GM23338 (cell line): ENCODE results near the gene PAX2. TPM values are rescaled to one million over a fixed set of nuclear protein-coding genes. Genes with fewer than 3 reads are reported as not detected.

Source experiments
- ATAC-seq: fragments of 200-7000 bp; cut with Tn5 transposase; 3 replicates; pipeline ENCODE4 v1.9.1; 2020
- DNase-seq: peaks from one replicate; pipeline ENCODE4 v3.0.0-alpha.2; 2015; ENCODE audit warnings: low spot score
- H2AFZ ChIP-seq: fragments of 200-600 bp; sonication (generic); 2 replicates; pipeline ENCODE4 v1.8.0; 2016; ENCODE audit warnings: antibody characterized with exemption, mild to moderate bottlenecking, moderate library complexity
- H3F3A ChIP-seq: fragments of 200-600 bp; sonication (generic); replicated peaks from 2 replicates; pipeline ENCODE4 v1.8.0; 2017; ENCODE audit warnings: antibody characterized with exemption, mixed run types, low read depth
- H3K27ac ChIP-seq: fragments of 200-600 bp; sonication (generic); 2 replicates; pipeline ENCODE4 v1.6.1; 2016; ENCODE audit warnings: low read depth
- H3K27me3 ChIP-seq: fragments of 200-600 bp; sonication (generic); 2 replicates; pipeline ENCODE4 v1.8.0; 2016; ENCODE audit warnings: mild to moderate bottlenecking, mixed run types, moderate library complexity; ENCODE audit not compliant: insufficient read depth
- H3K36me3 ChIP-seq: fragments of 200-600 bp; sonication (generic); 2 replicates; pipeline ENCODE4 v1.8.0; 2016; ENCODE audit warnings: mild to moderate bottlenecking; ENCODE audit not compliant: insufficient read depth
- H3K4me1 ChIP-seq: fragments of 200-600 bp; sonication (generic); 2 replicates; pipeline ENCODE4 v1.8.0; 2016; ENCODE audit warnings: mild to moderate bottlenecking, moderate library complexity; ENCODE audit not compliant: insufficient read depth
- H3K4me2 ChIP-seq: fragments of 200-600 bp; sonication (generic); 2 replicates; pipeline ENCODE4 v1.7.1; 2017; ENCODE audit warnings: mixed run types
- H3K4me3 ChIP-seq: fragments of 200-600 bp; sonication (generic); 2 replicates; pipeline ENCODE4 v1.6.1; 2016; ENCODE audit warnings: mixed run types
- H3K79me2 ChIP-seq: fragments of 200-600 bp; sonication (generic); replicated peaks from 2 replicates; pipeline ENCODE4 v1.8.0; 2017; ENCODE audit warnings: mild to moderate bottlenecking; ENCODE audit not compliant: insufficient read depth
- H3K9me2 ChIP-seq: fragments of 200-600 bp; sonication (generic); 2 replicates; pipeline ENCODE4 v1.8.0; 2017; ENCODE audit not compliant: insufficient read depth
- H4K20me1 ChIP-seq: fragments of 200-600 bp; sonication (generic); replicated peaks from 2 replicates; pipeline ENCODE4 v1.8.0; 2017; ENCODE audit warnings: mild to moderate bottlenecking; ENCODE audit not compliant: insufficient read depth
- H3K27ac Mint-ChIP-seq: 2 replicates; pipeline ENCODE4 v1.8.0; 2020; ENCODE audit warnings: inconsistent platforms, mild to moderate bottlenecking, moderate library complexity, mixed read lengths
- H3K27me3 Mint-ChIP-seq: 3 replicates; pipeline ENCODE4 v1.8.0; 2022; ENCODE audit warnings: low read depth, mild to moderate bottlenecking, moderate library complexity, mixed read lengths, inconsistent platforms; ENCODE audit not compliant: insufficient read depth, poor library complexity
- H3K36me3 Mint-ChIP-seq: 3 replicates; pipeline ENCODE4 v1.8.0; 2021; ENCODE audit warnings: low read depth, mild to moderate bottlenecking, inconsistent platforms, moderate library complexity, mixed read lengths
- H3K4me1 Mint-ChIP-seq: 3 replicates; pipeline ENCODE4 v1.8.0; 2020; ENCODE audit warnings: mild to moderate bottlenecking, inconsistent platforms, mixed read lengths
- H3K4me3 Mint-ChIP-seq: 3 replicates; pipeline ENCODE4 v1.8.0; 2021; ENCODE audit warnings: moderate library complexity, mild to moderate bottlenecking, inconsistent platforms, mixed read lengths
- H3K9me3 Mint-ChIP-seq: 3 replicates; pipeline ENCODE4 v1.8.0; 2020; ENCODE audit warnings: moderate library complexity, mild to moderate bottlenecking, inconsistent platforms, mixed read lengths
- CREB1 ChIP-seq: fragments of 250-450 bp; sonication (Bioruptor Pico); IDR thresholded peaks from 2 replicates; pipeline ENCODE4 v1.5.0; 2020; ENCODE audit warnings: low read depth, mild to moderate bottlenecking, moderate library complexity
- EZH2phosphoT487 ChIP-seq: fragments of 200-600 bp; sonication (generic); IDR thresholded peaks from one replicate; pipeline ENCODE4 v1.8.1; 2018; ENCODE audit warnings: antibody characterized with exemption; ENCODE audit not compliant: unreplicated experiment
- POLR2AphosphoS5 ChIP-seq: IDR thresholded peaks from 2 replicates; pipeline ENCODE4 v1.6.1; 2016; ENCODE audit warnings: antibody characterized with exemption, low read depth
- polyA plus RNA-seq: library from polyadenylated mRNA; unstranded; fragments of >200 nt; fragmentation: Nextera tagmentation; extraction: Ambion mirVana; gene quantifications from 2 replicates; pipeline ENCODE4 v1.2.1, GENCODE V29; 2016
- total RNA-seq: library from RNA; depleted of rRNA; stranded (reverse); fragments of >200 nt; shearing (Covaris generic); gene quantifications from 2 replicates; pipeline ENCODE4 v1.2.3, GENCODE V29; 2014
- TF ChIP-seq, protein P1 (sequence below), 2 experiments: fragments of 200-600 bp in 1 of 2; sonication (generic) in 1 of 2; conservative IDR thresholded peaks; 2 replicates each; pipeline versions ENCODE4 v1.5.1 to v1.6.1; 2016 to 2017; ENCODE audit warnings: antibody characterized with exemption in 2 of 2, low read depth in 2 of 2, mild to moderate bottlenecking in 2 of 2, moderate library complexity in 1 of 2
- TF ChIP-seq, protein P2 (sequence below): IDR thresholded peaks from 2 replicates; pipeline ENCODE4 v1.6.1; 2016; ENCODE audit warnings: antibody characterized with exemption
- TF ChIP-seq, protein P3 (sequence below): fragments of 250-450 bp; sonication (Bioruptor Pico); IDR thresholded peaks from 2 replicates; pipeline ENCODE4 v1.5.0; 2020; ENCODE audit warnings: mild to moderate bottlenecking, moderate library complexity

PAX2 gene
- total and polyA plus RNA-seq, 2 experiments from 2014 or later: not detected

DNA sequence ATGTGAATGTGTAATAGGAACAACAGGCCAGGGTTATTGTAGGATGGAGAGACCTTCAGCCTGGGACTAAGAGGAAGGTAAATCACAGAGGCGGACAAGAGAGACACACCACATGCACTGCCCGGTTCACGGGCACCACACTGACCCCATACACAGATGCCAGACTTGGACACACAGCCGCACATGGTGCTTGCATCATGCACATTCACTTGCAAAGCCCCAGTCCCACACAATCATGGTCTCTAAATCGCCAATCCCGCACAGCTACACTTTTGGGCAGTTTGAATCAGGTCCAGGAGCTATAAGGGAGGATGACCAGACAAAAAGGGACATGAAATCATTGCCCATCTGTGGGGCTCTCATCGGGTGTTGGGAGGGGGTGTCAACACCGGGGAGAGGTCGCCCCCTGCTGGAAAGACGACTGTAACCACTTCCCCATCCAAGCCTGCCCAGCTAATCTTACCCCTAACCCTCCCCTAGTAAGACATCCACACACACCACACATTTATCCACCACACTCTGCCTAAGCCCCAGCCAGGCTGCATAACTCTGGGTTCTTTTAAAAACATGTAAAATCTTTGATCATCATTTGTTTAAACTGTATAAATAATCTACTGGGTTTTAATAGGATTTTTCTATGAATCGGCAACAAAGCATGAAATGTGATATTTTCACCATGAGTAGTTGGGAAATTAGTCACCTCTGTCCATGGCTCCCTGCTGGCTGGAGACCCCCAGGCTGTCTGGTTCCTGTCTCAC is 126.8 kb downstream of the PAX2 start:
- Mint-ChIP-seq H3K4me3 (no peak overlapping the region), H3K27ac (no peak overlapping the region), H3K9me3 (no peaks in the 10 kb centered on the region), H3K4me1 (peaks cover 36% of the 10 kb centered on the region), H3K27me3 (peaks cover 23% of the 10 kb centered on the region), H3K36me3 (no peaks in the 10 kb centered on the region)
- no peaks in the 10 kb centered on the region for H3F3A ChIP-seq
- H3K27me3 ChIP-seq: peaks cover 23% of the 10 kb centered on the region
- H3K36me3 ChIP-seq: no peaks in the 10 kb centered on the region
- no peaks in the 10 kb centered on the region for H3K79me2 ChIP-seq
- ATAC-seq (peak; percentile 84), DNase-seq (peak; percentile 86)
- H4K20me1 ChIP-seq: 0 out of 2 replicates have a peak, but pooled peaks cover 2% of the 10 kb centered on the region
- H3K9me2 ChIP-seq: no peaks in the 10 kb centered on the region
- H2AFZ ChIP-seq: no peak overlapping the region
- no peak overlapping the region for H3K4me2 ChIP-seq
- no peak overlapping the region for H3K4me3 ChIP-seq
- H3K27ac ChIP-seq: no peak overlapping the region
- TF ChIP-seq, protein P1, sequence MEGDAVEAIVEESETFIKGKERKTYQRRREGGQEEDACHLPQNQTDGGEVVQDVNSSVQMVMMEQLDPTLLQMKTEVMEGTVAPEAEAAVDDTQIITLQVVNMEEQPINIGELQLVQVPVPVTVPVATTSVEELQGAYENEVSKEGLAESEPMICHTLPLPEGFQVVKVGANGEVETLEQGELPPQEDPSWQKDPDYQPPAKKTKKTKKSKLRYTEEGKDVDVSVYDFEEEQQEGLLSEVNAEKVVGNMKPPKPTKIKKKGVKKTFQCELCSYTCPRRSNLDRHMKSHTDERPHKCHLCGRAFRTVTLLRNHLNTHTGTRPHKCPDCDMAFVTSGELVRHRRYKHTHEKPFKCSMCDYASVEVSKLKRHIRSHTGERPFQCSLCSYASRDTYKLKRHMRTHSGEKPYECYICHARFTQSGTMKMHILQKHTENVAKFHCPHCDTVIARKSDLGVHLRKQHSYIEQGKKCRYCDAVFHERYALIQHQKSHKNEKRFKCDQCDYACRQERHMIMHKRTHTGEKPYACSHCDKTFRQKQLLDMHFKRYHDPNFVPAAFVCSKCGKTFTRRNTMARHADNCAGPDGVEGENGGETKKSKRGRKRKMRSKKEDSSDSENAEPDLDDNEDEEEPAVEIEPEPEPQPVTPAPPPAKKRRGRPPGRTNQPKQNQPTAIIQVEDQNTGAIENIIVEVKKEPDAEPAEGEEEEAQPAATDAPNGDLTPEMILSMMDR (conservative IDR thresholded peaks at IDR 0.05; ENCODE audit: low read depth in 2 of 2): peak; percentile 70 to 83
- TF ChIP-seq, protein P2, sequence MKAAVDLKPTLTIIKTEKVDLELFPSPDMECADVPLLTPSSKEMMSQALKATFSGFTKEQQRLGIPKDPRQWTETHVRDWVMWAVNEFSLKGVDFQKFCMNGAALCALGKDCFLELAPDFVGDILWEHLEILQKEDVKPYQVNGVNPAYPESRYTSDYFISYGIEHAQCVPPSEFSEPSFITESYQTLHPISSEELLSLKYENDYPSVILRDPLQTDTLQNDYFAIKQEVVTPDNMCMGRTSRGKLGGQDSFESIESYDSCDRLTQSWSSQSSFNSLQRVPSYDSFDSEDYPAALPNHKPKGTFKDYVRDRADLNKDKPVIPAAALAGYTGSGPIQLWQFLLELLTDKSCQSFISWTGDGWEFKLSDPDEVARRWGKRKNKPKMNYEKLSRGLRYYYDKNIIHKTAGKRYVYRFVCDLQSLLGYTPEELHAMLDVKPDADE: no peak
- TF ChIP-seq, protein P3, sequence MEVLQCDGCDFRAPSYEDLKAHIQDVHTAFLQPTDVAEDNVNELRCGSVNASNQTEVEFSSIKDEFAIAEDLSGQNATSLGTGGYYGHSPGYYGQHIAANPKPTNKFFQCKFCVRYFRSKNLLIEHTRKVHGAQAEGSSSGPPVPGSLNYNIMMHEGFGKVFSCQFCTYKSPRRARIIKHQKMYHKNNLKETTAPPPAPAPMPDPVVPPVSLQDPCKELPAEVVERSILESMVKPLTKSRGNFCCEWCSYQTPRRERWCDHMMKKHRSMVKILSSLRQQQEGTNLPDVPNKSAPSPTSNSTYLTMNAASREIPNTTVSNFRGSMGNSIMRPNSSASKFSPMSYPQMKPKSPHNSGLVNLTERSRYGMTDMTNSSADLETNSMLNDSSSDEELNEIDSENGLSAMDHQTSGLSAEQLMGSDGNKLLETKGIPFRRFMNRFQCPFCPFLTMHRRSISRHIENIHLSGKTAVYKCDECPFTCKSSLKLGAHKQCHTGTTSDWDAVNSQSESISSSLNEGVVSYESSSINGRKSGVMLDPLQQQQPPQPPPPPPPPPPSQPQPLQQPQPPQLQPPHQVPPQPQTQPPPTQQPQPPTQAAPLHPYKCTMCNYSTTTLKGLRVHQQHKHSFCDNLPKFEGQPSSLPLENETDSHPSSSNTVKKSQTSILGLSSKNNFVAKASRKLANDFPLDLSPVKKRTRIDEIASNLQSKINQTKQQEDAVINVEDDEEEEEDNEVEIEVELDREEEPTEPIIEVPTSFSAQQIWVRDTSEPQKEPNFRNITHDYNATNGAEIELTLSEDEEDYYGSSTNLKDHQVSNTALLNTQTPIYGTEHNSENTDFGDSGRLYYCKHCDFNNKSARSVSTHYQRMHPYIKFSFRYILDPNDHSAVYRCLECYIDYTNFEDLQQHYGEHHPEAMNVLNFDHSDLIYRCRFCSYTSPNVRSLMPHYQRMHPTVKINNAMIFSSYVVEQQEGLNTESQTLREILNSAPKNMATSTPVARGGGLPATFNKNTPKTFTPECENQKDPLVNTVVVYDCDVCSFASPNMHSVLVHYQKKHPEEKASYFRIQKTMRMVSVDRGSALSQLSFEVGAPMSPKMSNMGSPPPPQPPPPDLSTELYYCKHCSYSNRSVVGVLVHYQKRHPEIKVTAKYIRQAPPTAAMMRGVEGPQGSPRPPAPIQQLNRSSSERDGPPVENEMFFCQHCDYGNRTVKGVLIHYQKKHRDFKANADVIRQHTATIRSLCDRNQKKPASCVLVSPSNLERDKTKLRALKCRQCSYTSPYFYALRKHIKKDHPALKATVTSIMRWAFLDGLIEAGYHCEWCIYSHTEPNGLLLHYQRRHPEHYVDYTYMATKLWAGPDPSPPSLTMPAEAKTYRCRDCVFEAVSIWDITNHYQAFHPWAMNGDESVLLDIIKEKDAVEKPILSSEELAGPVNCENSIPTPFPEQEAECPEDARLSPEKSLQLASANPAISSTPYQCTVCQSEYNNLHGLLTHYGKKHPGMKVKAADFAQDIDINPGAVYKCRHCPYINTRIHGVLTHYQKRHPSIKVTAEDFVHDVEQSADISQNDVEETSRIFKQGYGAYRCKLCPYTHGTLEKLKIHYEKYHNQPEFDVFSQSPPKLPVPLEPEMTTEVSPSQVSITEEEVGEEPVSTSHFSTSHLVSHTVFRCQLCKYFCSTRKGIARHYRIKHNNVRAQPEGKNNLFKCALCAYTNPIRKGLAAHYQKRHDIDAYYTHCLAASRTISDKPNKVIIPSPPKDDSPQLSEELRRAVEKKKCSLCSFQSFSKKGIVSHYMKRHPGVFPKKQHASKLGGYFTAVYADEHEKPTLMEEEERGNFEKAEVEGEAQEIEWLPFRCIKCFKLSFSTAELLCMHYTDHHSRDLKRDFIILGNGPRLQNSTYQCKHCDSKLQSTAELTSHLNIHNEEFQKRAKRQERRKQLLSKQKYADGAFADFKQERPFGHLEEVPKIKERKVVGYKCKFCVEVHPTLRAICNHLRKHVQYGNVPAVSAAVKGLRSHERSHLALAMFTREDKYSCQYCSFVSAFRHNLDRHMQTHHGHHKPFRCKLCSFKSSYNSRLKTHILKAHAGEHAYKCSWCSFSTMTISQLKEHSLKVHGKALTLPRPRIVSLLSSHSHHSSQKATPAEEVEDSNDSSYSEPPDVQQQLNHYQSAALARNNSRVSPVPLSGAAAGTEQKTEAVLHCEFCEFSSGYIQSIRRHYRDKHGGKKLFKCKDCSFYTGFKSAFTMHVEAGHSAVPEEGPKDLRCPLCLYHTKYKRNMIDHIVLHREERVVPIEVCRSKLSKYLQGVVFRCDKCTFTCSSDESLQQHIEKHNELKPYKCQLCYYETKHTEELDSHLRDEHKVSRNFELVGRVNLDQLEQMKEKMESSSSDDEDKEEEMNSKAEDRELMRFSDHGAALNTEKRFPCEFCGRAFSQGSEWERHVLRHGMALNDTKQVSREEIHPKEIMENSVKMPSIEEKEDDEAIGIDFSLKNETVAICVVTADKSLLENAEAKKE (CRISPR knock-in tag): no peak
- TF ChIP-seq EZH2phosphoT487: no peak
- no peak for TF ChIP-seq POLR2AphosphoS5
- no peak for TF ChIP-seq CREB1
- H3K4me1 ChIP-seq: peaks cover 19% of the 10 kb centered on the region
